H9 (cell line): ENCODE measurements around the gene ZNF732. TPM values are rescaled to one million over a fixed set of nuclear protein-coding genes. Genes with fewer than 3 reads are reported as not detected.

ENCODE experiments used
- DNase-seq: peaks from one replicate; pipeline ENCODE4 v3.0.0-alpha.2; 2017
- H2AFZ ChIP-seq: one replicate; pipeline ENCODE4 v1.6.1; 2013; ENCODE audit warnings: mild to moderate bottlenecking, low read length, control low read depth, moderate library complexity
- H2AK5ac ChIP-seq: 2 replicates; pipeline ENCODE4 v1.6.1; 2013; ENCODE audit warnings: low read length, control low read depth, mixed read lengths; ENCODE audit not compliant: insufficient read length
- H2BK120ac ChIP-seq: one replicate; pipeline ENCODE4 v1.6.1; 2013; ENCODE audit warnings: low read depth, mild to moderate bottlenecking, low read length, control low read depth, inconsistent platforms; ENCODE audit not compliant: poor library complexity, severe bottlenecking
- H2BK12ac ChIP-seq: 2 replicates; pipeline ENCODE4 v1.6.1; 2013; ENCODE audit warnings: low read length, control low read depth, mixed read lengths, low read depth; ENCODE audit not compliant: insufficient read length
- H2BK15ac ChIP-seq: 2 replicates; pipeline ENCODE4 v1.6.1; 2013; ENCODE audit warnings: low read depth, low read length, control low read depth
- H2BK20ac ChIP-seq: one replicate; pipeline ENCODE4 v1.6.1; 2013; ENCODE audit warnings: low read depth, mild to moderate bottlenecking, low read length, control low read depth, inconsistent platforms; ENCODE audit not compliant: poor library complexity, severe bottlenecking
- H2BK5ac ChIP-seq: 2 replicates; pipeline ENCODE4 v1.6.1; 2013; ENCODE audit warnings: low read length, control low read depth, mixed read lengths; ENCODE audit not compliant: insufficient read length
- H3K14ac ChIP-seq: 2 replicates; pipeline ENCODE4 v1.6.1; 2013; ENCODE audit warnings: low read length, control low read depth; ENCODE audit not compliant: insufficient read depth
- H3K18ac ChIP-seq: 2 replicates; pipeline ENCODE4 v1.6.1; 2013; ENCODE audit warnings: low read depth, mild to moderate bottlenecking, mixed read lengths, low read length, control low read depth; ENCODE audit not compliant: insufficient read length
- H3K23ac ChIP-seq: 2 replicates; pipeline ENCODE4 v1.6.1; 2013; ENCODE audit warnings: low read length, control low read depth, mixed read lengths, low read depth; ENCODE audit not compliant: insufficient read length
- H3K23me2 ChIP-seq: 2 replicates; pipeline ENCODE4 v1.6.1; 2013; ENCODE audit warnings: low read depth, mild to moderate bottlenecking, mixed read lengths, low read length, control low read depth; ENCODE audit not compliant: insufficient read length, poor library complexity, severe bottlenecking
- H3K27ac ChIP-seq: 2 replicates; pipeline ENCODE4 v1.5.1; 2013; ENCODE audit warnings: low read length, control low read depth, mixed read lengths, low read depth; ENCODE audit not compliant: insufficient read length
- H3K27me3 ChIP-seq: 2 replicates; pipeline ENCODE4 v1.6.1; 2013; ENCODE audit warnings: low read length, control low read depth, inconsistent platforms; ENCODE audit not compliant: insufficient read depth
- H3K4ac ChIP-seq: 2 replicates; pipeline ENCODE4 v1.6.1; 2013; ENCODE audit warnings: low read depth, mild to moderate bottlenecking, control low read depth, inconsistent platforms, low read length, moderate library complexity
- H3K4me1 ChIP-seq: 2 replicates; pipeline ENCODE4 v1.6.1; 2013; ENCODE audit warnings: low read length, control low read depth, inconsistent platforms; ENCODE audit not compliant: insufficient read depth
- H3K4me2 ChIP-seq: 2 replicates; pipeline ENCODE4 v1.6.1; 2013; ENCODE audit warnings: low read length, control low read depth, mixed read lengths; ENCODE audit not compliant: insufficient read length, insufficient read depth
- H3K56ac ChIP-seq: 2 replicates; pipeline ENCODE4 v1.6.1; 2013; ENCODE audit warnings: low read depth, mild to moderate bottlenecking, mixed read lengths, low read length, control low read depth; ENCODE audit not compliant: insufficient read length
- H3K79me1 ChIP-seq: 2 replicates; pipeline ENCODE4 v1.6.1; 2013; ENCODE audit warnings: low read depth, mild to moderate bottlenecking, moderate library complexity, low read length, control low read depth, inconsistent platforms; ENCODE audit not compliant: insufficient read depth, poor library complexity, severe bottlenecking
- H3K79me2 ChIP-seq: 2 replicates; pipeline ENCODE4 v1.6.1; 2013; ENCODE audit warnings: low read length, control low read depth, inconsistent platforms; ENCODE audit not compliant: insufficient read depth
- H3K9ac ChIP-seq: 2 replicates; pipeline ENCODE4 v1.6.1; 2013; ENCODE audit warnings: low read length, control low read depth, mixed read lengths; ENCODE audit not compliant: insufficient read length; ENCODE audit errors: extremely low read depth
- H3K9me3 ChIP-seq: one replicate; pipeline ENCODE4 v1.6.1; 2013; ENCODE audit warnings: low read depth, low read length, inconsistent platforms; ENCODE audit not compliant: control insufficient read depth
- H3T11ph ChIP-seq: one replicate; pipeline ENCODE4 v1.6.1; 2013; ENCODE audit warnings: mild to moderate bottlenecking, low read length, control low read depth, inconsistent platforms
- H4K20me1 ChIP-seq: one replicate; pipeline ENCODE4 v1.6.1; 2013; ENCODE audit not compliant: control insufficient read depth, insufficient read length, insufficient read depth
- H4K5ac ChIP-seq: 2 replicates; pipeline ENCODE4 v1.6.1; 2013; ENCODE audit warnings: low read depth, mild to moderate bottlenecking, mixed read lengths, low read length, control low read depth; ENCODE audit not compliant: insufficient read length
- H4K8ac ChIP-seq: replicated peaks from 2 replicates; pipeline ENCODE4 v1.6.1; 2013; ENCODE audit warnings: low read length, control low read depth, mixed read lengths, low read depth; ENCODE audit not compliant: insufficient read length
- H4K91ac ChIP-seq: 2 replicates; pipeline ENCODE4 v1.6.1; 2013; ENCODE audit warnings: low read depth, mild to moderate bottlenecking, moderate library complexity, mixed read lengths, low read length, control low read depth; ENCODE audit not compliant: insufficient read length
- H3K27ac Mint-ChIP-seq, 3 experiments: 2 replicates in 2 of 3; 3 replicates in 1 of 3; pipeline ENCODE4 v1.8.0; 2020 to 2021; ENCODE audit warnings: mixed read lengths in 3 of 3, mild to moderate bottlenecking in 1 of 3, moderate library complexity in 1 of 3
- H3K27me3 Mint-ChIP-seq: 2 replicates; pipeline ENCODE4 v1.8.0; 2021; ENCODE audit warnings: low read depth, mild to moderate bottlenecking, moderate library complexity, mixed read lengths
- H3K36me3 Mint-ChIP-seq, 3 experiments: 2 replicates in 2 of 3; 3 replicates in 1 of 3; pipeline ENCODE4 v1.8.0; 2020 to 2021; ENCODE audit warnings: low read depth in 3 of 3, mixed read lengths in 3 of 3; ENCODE audit not compliant: insufficient read depth in 1 of 3
- H3K4me1 Mint-ChIP-seq, 2 experiments: 2 replicates each; pipeline ENCODE4 v1.8.0; 2020; ENCODE audit warnings: mixed read lengths in 2 of 2
- H3K4me3 Mint-ChIP-seq, 2 experiments: 2 replicates in 1 of 2; 3 replicates in 1 of 2; pipeline ENCODE4 v1.8.0; 2020 to 2021; ENCODE audit warnings: mild to moderate bottlenecking in 2 of 2, mixed read lengths in 2 of 2, moderate library complexity in 1 of 2
- H3K9me3 Mint-ChIP-seq, 2 experiments: 2 replicates in 1 of 2; 3 replicates in 1 of 2; pipeline ENCODE4 v1.8.0; 2020; ENCODE audit warnings: mild to moderate bottlenecking in 2 of 2, mixed read lengths in 2 of 2, moderate library complexity in 1 of 2
- WGBS: extraction: QIAGEN DNeasy Blood & Tissue Kit; methylation state at CpG from one replicate; pipeline ENCODE4 v1.1.7; 2013; ENCODE audit warnings: missing lambda C conversion rate, low lambda C conversion rate, mixed read lengths; ENCODE audit not compliant: insufficient read length; ENCODE audit errors: extremely low coverage; 5-methylcytosine and 5-hydroxymethylcytosine counted together
- total RNA-seq: library from RNA; stranded (reverse); gene quantifications from 2 replicates; pipeline ENCODE4 v1.2.1, GENCODE V29; 2021
- TF ChIP-seq, protein P1 (sequence below): fragments of 200-600 bp; sonication (generic); conservative IDR thresholded peaks from 3 replicates; pipeline ENCODE4 v1.8.0; 2021; ENCODE audit warnings: antibody characterized with exemption, mild to moderate bottlenecking

Gene ZNF732
- total RNA-seq, 1 experiment from 2014 or later, result 13.6 TPM

DNA sequence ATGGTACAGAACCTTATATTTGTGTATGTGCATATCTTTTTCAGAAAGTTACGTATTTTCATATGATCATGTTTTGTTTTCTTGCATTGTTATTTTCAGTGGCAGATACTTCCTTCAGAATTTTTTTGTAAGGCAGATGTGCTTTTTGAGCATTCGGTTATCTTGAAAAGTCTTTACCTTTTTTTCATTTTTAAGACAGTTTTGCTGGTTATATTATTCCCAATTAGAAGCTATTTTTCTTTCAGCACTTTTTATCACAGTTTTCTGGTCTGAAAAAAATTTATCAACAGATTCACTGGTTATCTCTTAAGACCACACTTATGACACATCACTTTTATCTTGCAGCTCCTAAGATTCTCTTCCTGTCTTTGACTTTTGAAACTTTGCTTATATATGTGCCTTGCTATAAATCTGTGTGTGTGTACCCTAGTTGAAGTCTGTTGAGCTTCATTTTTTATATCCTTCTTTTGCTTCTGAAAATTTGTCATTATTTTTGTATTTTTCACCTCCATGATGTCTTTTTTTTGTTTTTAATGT, 53.1 kb downstream of the ZNF732 start:
- no peak overlapping the region for H3K23ac ChIP-seq
- no peak overlapping the region for H3K14ac ChIP-seq
- no peaks in the 10 kb centered on the region for H3K79me2 ChIP-seq
- no peak overlapping the region for H3K9ac ChIP-seq
- no peaks in the 10 kb centered on the region for H3K4me1 ChIP-seq
- H2BK15ac ChIP-seq, result no peak overlapping the region
- H3K36me3 Mint-ChIP-seq, result peaks cover 29 to 79% (median 74%) of the 10 kb centered on the region in 3 experiments
- H3T11ph ChIP-seq, result no peak overlapping the region
- no peak overlapping the region for H2BK12ac ChIP-seq
- H3K9me3 Mint-ChIP-seq, result peaks cover 77 to 91% of the 10 kb centered on the region in 2 experiments
- H2AFZ ChIP-seq, result no peak overlapping the region
- no peaks in the 10 kb centered on the region for H3K4me1 Mint-ChIP-seq
- H3K23me2 ChIP-seq, result no peaks in the 10 kb centered on the region
- H3K27ac ChIP-seq, result no peak overlapping the region
- no peak overlapping the region for H2BK20ac ChIP-seq
- H3K18ac ChIP-seq, result no peak overlapping the region
- no peak overlapping the region for H4K91ac ChIP-seq
- H3K79me1 ChIP-seq, result no peaks in the 10 kb centered on the region
- no CpG with 5 or more reads among the region's 2 CpGs for WGBS
- DNase-seq, result no peak
- TF ChIP-seq, protein P1, sequence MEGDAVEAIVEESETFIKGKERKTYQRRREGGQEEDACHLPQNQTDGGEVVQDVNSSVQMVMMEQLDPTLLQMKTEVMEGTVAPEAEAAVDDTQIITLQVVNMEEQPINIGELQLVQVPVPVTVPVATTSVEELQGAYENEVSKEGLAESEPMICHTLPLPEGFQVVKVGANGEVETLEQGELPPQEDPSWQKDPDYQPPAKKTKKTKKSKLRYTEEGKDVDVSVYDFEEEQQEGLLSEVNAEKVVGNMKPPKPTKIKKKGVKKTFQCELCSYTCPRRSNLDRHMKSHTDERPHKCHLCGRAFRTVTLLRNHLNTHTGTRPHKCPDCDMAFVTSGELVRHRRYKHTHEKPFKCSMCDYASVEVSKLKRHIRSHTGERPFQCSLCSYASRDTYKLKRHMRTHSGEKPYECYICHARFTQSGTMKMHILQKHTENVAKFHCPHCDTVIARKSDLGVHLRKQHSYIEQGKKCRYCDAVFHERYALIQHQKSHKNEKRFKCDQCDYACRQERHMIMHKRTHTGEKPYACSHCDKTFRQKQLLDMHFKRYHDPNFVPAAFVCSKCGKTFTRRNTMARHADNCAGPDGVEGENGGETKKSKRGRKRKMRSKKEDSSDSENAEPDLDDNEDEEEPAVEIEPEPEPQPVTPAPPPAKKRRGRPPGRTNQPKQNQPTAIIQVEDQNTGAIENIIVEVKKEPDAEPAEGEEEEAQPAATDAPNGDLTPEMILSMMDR, result no peak
- no peak overlapping the region for H2AK5ac ChIP-seq
- no peak overlapping the region for H3K56ac ChIP-seq
- no peak overlapping the region for H2BK120ac ChIP-seq
- no peak overlapping the region for H3K4ac ChIP-seq
- no peak overlapping the region for H3K4me3 Mint-ChIP-seq
- no peaks in the 10 kb centered on the region for H3K27me3 Mint-ChIP-seq
- H3K27ac Mint-ChIP-seq, result no peak overlapping the region
- H2BK5ac ChIP-seq, result no peak overlapping the region
- H3K27me3 ChIP-seq, result no peaks in the 10 kb centered on the region
- peaks cover 65% of the 10 kb centered on the region for H3K9me3 ChIP-seq
- no peak overlapping the region for H4K8ac ChIP-seq
- no peak overlapping the region for H4K5ac ChIP-seq
- no peak overlapping the region for H3K4me2 ChIP-seq
- no peaks in the 10 kb centered on the region for H4K20me1 ChIP-seq
